CD14-positive monocyte (primary cell): ENCODE results near the gene SCAPER. TPM values are rescaled to one million over a fixed set of nuclear protein-coding genes. Genes with fewer than 3 reads are reported as not detected.

Experiments
- DNase-seq, 3 donors: peaks; one replicate each; pipeline ENCODE4 v3.0.0-alpha.2; 2011 to 2022
- H2AFZ ChIP-seq: 2 replicates; pipeline ENCODE4 v1.6.0; 2012; ENCODE audit warnings: mild to moderate bottlenecking, low read depth, low read length, inconsistent platforms; ENCODE audit not compliant: insufficient read depth, poor library complexity, severe bottlenecking
- H3K27ac ChIP-seq, 2 donors: 1 replicate in 1 of 2; 2 replicates in 1 of 2; pipeline ENCODE4 v1.5.1; 2012 to 2013; ENCODE audit warnings: low read length in 2 of 2, control low read depth in 1 of 2, inconsistent platforms in 1 of 2, low read depth in 1 of 2, mild to moderate bottlenecking in 1 of 2
- H3K27me3 ChIP-seq, 2 donors: one replicate each; pipeline versions ENCODE4 v1.6.0 to v1.6.1; 2011 to 2013; ENCODE audit warnings: low read length in 2 of 2; ENCODE audit not compliant: control insufficient read depth in 2 of 2, insufficient read depth in 2 of 2
- H3K36me3 ChIP-seq, 2 donors: replicated peaks in 1 of 2; 1 replicate in 1 of 2; 2 replicates in 1 of 2; pipeline versions ENCODE4 v1.5.1 to v1.6.1; 2012 to 2013; ENCODE audit warnings: low read length in 2 of 2, control low read depth in 1 of 2, inconsistent platforms in 1 of 2, mild to moderate bottlenecking in 1 of 2; ENCODE audit not compliant: insufficient read depth in 2 of 2, control insufficient read depth in 1 of 2
- H3K4me1 ChIP-seq, 2 donors: 1 replicate in 1 of 2; 2 replicates in 1 of 2; pipeline versions ENCODE4 v1.5.1 to v1.6.1; 2012 to 2013; ENCODE audit warnings: low read length in 2 of 2, control low read depth in 1 of 2, inconsistent platforms in 1 of 2, mild to moderate bottlenecking in 1 of 2, moderate library complexity in 1 of 2; ENCODE audit not compliant: insufficient read depth in 2 of 2, control insufficient read depth in 1 of 2
- H3K4me2 ChIP-seq: replicated peaks from 2 replicates; pipeline ENCODE3; 2012; ENCODE audit warnings: low read length, moderate library complexity, mild to moderate bottlenecking; ENCODE audit not compliant: poor library complexity, severe bottlenecking; ENCODE audit errors: extremely low read depth
- H3K4me3 ChIP-seq, 3 experiments: fragments of 200-600 bp in 1 of 3; sonication (generic) in 1 of 3; replicated peaks in 1 of 3; 1 replicate in 2 of 3; 2 replicates in 1 of 3; pipeline ENCODE4 v1.5.1; 2011 to 2013; ENCODE audit warnings: low read length in 3 of 3, mild to moderate bottlenecking in 3 of 3, control low read depth in 2 of 3, low read depth in 2 of 3, inconsistent platforms in 1 of 3, moderate library complexity in 1 of 3
- H3K79me2 ChIP-seq: 2 replicates; pipeline ENCODE4 v1.6.0; 2012; ENCODE audit warnings: mild to moderate bottlenecking, control low read depth, inconsistent platforms, low read length, moderate library complexity; ENCODE audit not compliant: insufficient read depth
- H3K9ac ChIP-seq: 2 replicates; pipeline ENCODE4 v1.6.0; 2017; ENCODE audit warnings: low read length, mild to moderate bottlenecking; ENCODE audit not compliant: insufficient read depth, poor library complexity, severe bottlenecking
- H3K9me3 ChIP-seq, 2 donors: replicated peaks in 1 of 2; 1 replicate in 1 of 2; 2 replicates in 1 of 2; pipeline versions ENCODE4 v1.5.1 to v1.6.1; 2012 to 2013; ENCODE audit warnings: low read length in 2 of 2, control low read depth in 1 of 2; ENCODE audit not compliant: control insufficient read depth in 1 of 2, insufficient read depth in 1 of 2
- H4K20me1 ChIP-seq: 2 replicates; pipeline ENCODE4 v1.6.0; 2012; ENCODE audit warnings: mild to moderate bottlenecking, low read length, control low read depth, moderate library complexity; ENCODE audit not compliant: insufficient read depth
- H3K27ac Mint-ChIP-seq, 7 donors: one replicate each; pipeline ENCODE4 v1.8.0; 2020; ENCODE audit warnings: mild to moderate bottlenecking in 7 of 7, mixed read lengths in 7 of 7, moderate library complexity in 6 of 7, inconsistent platforms in 2 of 7
- H3K27me3 Mint-ChIP-seq, 3 donors: one replicate each; pipeline ENCODE4 v1.8.0; 2021 to 2022; ENCODE audit warnings: low read depth in 3 of 3, mild to moderate bottlenecking in 3 of 3, mixed read lengths in 3 of 3, moderate library complexity in 3 of 3, inconsistent platforms in 1 of 3
- H3K36me3 Mint-ChIP-seq, 2 donors: one replicate each; pipeline ENCODE4 v1.8.0; 2020; ENCODE audit warnings: mixed read lengths in 2 of 2, inconsistent platforms in 1 of 2, mild to moderate bottlenecking in 1 of 2
- H3K4me1 Mint-ChIP-seq: one replicate; pipeline ENCODE4 v1.8.0; 2020; ENCODE audit warnings: mild to moderate bottlenecking, mixed read lengths
- H3K4me3 Mint-ChIP-seq, 2 donors: one replicate each; pipeline ENCODE4 v1.8.0; 2020; ENCODE audit warnings: mild to moderate bottlenecking in 2 of 2, mixed read lengths in 2 of 2, moderate library complexity in 1 of 2
- H3K9me3 Mint-ChIP-seq, 7 donors: one replicate each; pipeline ENCODE4 v1.8.0; 2020 to 2022; ENCODE audit warnings: mixed read lengths in 7 of 7, mild to moderate bottlenecking in 6 of 7, moderate library complexity in 6 of 7, inconsistent platforms in 2 of 7
- WGBS: methylation state at CpG from one replicate; pipeline ENCODE4 v1.1.5; 2013; ENCODE audit warnings: missing lambda C conversion rate; ENCODE audit not compliant: insufficient coverage; 5-methylcytosine and 5-hydroxymethylcytosine counted together
- intact Hi-C, 2 donors: fragments of 100-400 bp; cut with micrococcal nuclease; formaldehyde crosslinking; loops; one replicate each; pipeline versions ENCODE4 v1.15.0 to v1.15.1; 2023
- polyA plus RNA-seq, 3 donors: library from polyadenylated mRNA; depleted of rRNA in 1 of 3; unstranded in 2 of 3; stranded (reverse) in 1 of 3; fragments of 300-500 nt in 2 of 3; fragments of >200 nt in 1 of 3; fragmentation: Illumina TruSeq in 2 of 3; gene quantifications; 1 replicate in 2 of 3; 2 replicates in 1 of 3; pipeline ENCODE4 v1.2.3, GENCODE V29; 2012 to 2021
- TF ChIP-seq, protein P1 (sequence below): fragments of 200-600 bp; IDR thresholded peaks from one replicate; pipeline ENCODE4 v1.8.0; 2022; ENCODE audit warnings: antibody characterized with exemption, mild to moderate bottlenecking

SCAPER gene
- polyA plus RNA-seq, 3 donors, result 2.5 to 5.4 (median 4.2) TPM

DNA sequence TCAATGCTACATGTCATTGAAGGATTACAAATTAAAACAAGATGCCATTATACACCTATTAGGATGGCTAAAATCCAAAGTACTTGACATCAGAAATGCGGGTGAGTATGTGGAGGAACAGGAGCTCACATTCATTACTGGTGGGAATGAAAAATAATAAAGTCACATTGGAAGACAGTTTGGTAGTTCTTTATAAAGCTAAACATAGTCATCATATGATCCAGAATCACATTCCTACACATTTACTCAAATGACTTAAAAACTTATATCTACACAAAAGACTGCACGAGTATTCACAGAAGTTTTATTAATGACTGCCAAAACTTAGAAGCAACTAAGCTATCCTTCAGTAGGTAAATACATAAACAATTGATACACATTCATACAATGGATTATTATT, 421.4 kb downstream of the SCAPER start:
- H3K27me3 Mint-ChIP-seq, result no peaks in the 10 kb centered on the region
- Histone ChIP-seq H3K4me1 (no peaks in the 10 kb centered on the region), H2AFZ (no peak overlapping the region), H3K27me3 (no peaks in the 10 kb centered on the region), H3K9ac (no peak overlapping the region), H3K4me2 (no peak overlapping the region), H3K79me2 (no peaks in the 10 kb centered on the region), H3K27ac (no peak overlapping the region), H3K36me3 (no peaks in the 10 kb centered on the region), H3K4me3 (no peak overlapping the region), H3K9me3 (no peaks in the 10 kb centered on the region), H4K20me1 (no peaks in the 10 kb centered on the region)
- H3K9me3 Mint-ChIP-seq, result peaks cover 0 to 5% (median 2%) of the 10 kb centered on the region in 7 donors
- H3K4me3 Mint-ChIP-seq, result no peak overlapping the region
- DNase-seq, result no peak
- intact Hi-C loops, result no loop called here
- no peaks in the 10 kb centered on the region for H3K4me1 Mint-ChIP-seq
- no peaks in the 10 kb centered on the region for H3K36me3 Mint-ChIP-seq
- no peak overlapping the region for H3K27ac Mint-ChIP-seq
- WGBS, result no CpG with 5 or more reads among the region's 2 CpGs
- TF ChIP-seq, protein P1, sequence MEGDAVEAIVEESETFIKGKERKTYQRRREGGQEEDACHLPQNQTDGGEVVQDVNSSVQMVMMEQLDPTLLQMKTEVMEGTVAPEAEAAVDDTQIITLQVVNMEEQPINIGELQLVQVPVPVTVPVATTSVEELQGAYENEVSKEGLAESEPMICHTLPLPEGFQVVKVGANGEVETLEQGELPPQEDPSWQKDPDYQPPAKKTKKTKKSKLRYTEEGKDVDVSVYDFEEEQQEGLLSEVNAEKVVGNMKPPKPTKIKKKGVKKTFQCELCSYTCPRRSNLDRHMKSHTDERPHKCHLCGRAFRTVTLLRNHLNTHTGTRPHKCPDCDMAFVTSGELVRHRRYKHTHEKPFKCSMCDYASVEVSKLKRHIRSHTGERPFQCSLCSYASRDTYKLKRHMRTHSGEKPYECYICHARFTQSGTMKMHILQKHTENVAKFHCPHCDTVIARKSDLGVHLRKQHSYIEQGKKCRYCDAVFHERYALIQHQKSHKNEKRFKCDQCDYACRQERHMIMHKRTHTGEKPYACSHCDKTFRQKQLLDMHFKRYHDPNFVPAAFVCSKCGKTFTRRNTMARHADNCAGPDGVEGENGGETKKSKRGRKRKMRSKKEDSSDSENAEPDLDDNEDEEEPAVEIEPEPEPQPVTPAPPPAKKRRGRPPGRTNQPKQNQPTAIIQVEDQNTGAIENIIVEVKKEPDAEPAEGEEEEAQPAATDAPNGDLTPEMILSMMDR, result no peak

DNA sequence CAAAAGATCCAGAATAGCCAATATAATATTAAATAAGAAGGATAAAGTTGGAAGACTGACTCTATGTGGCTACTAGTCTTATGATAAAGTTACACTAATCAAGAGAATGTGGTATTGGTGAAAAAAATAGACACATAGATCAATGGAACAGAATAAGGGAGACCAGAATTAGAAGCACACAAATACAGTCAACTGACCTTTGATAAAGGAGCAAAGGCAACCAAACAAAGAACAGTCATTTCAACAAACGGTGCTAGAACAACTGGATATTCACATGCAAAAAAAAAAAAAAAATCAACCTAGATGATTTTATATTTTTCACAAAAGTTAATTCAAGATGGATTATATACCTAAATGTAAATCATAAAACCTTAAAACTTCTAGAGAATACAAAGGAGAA, 422.1 kb downstream of the SCAPER start:
- H3K4me1 ChIP-seq, result no peaks in the 10 kb centered on the region
- no peak overlapping the region for H3K27ac Mint-ChIP-seq
- no peak overlapping the region for H3K4me3 Mint-ChIP-seq
- H3K4me2 ChIP-seq, result no peak overlapping the region
- TF ChIP-seq, protein P1, result no peak
- no peak overlapping the region for H3K9ac ChIP-seq
- intact Hi-C loops, result no loop called here
- no peaks in the 10 kb centered on the region for H4K20me1 ChIP-seq
- H3K9me3 Mint-ChIP-seq, result peaks cover 0 to 5% (median 2%) of the 10 kb centered on the region in 7 donors
- H3K36me3 ChIP-seq, result no peaks in the 10 kb centered on the region
- H3K4me3 ChIP-seq, result no peak overlapping the region
- no peak overlapping the region for H2AFZ ChIP-seq
- H3K9me3 ChIP-seq, result no peaks in the 10 kb centered on the region
- no peaks in the 10 kb centered on the region for H3K36me3 Mint-ChIP-seq
- H3K27ac ChIP-seq, result no peak overlapping the region
- H3K4me1 Mint-ChIP-seq, result no peaks in the 10 kb centered on the region
- no peaks in the 10 kb centered on the region for H3K27me3 ChIP-seq
- no CpG with 5 or more reads among the region's 1 CpG for WGBS
- DNase-seq, result no peak
- no peaks in the 10 kb centered on the region for H3K79me2 ChIP-seq
- no peaks in the 10 kb centered on the region for H3K27me3 Mint-ChIP-seq
